CD4-positive, alpha-beta T cell treated with Interferon alpha-2 for 1 hour (primary cell): Measurements from ENCODE around the gene PLAU.

Experiments
- DNase-seq, 2 donors: peaks; one replicate each; pipeline ENCODE4 v3.0.0-alpha.2; 2020 to 2022

The PLAU gene

GRCh38 chr10:73910764-73911552, at the start of gene PLAU:
PLAU (plus strand) TSS chr10:73911132; CDS start chr10:73911556, 424 bp downstream.
- DNase-seq, result peak; percentile 32 to 33

DNA sequence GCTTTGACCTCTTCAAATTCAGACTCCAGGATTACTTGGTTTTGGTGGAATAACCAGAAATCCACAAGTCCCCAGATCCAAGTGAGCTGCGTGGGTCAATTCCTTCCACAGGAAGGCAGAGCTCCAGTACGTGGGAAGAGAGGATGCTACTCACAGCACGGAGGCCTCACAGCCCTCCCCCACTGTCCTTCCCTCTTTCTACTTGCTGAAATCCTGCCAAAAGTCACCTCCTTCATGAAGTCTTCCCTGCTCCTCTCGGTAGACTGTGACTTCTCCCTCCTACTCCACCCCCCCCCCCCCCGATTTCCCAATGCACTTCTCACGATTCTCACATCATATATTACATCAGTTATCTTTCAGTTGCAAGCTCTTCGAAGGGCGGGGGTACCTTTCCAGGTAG, 48.9 kb upstream of the PLAU start:
- DNase-seq, result no peak

GRCh38 chr10:73863039-73863817, 47.7 kb upstream of the PLAU start:
- no peak for DNase-seq

DNA sequence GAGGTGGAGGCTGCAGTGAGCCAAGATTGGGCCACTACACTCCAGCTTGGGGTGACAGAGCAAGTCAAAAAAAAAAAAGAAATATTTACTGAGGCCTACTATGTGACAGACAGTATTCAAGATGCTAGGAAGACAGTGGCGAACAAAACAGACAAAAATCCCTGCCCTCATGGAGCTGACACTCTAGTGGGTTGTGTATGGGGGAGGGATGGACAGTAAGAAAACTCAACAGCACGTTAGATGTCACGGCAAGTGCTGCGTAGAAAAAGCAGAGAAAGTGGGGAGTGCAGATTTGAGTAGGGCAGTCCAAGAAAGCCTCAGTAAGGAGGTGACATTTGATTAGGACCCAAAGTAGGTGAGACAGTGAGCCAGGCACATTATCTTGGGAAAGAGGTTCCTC, 46.7 kb upstream of the PLAU start:
- DNase-seq, result no peak

DNA sequence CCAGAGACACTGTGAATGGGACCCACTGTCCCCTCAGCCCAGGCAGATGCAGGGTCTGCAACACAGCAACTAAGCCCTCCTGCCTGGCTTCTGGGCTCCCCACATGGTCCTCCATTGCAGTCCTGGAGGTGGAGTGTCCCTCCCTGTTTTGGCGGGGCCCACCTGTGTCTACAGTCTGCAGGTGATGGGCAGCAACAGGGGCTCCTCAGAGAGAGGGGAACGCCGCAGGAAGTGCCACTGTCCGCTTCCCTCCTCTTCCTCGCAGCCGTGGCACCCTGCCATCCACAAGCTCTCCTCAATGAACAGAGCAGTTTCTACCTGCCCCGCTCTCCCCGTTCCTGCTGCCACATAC, 45.8 kb upstream of the PLAU start:
- DNase-seq, result peak in 1 of 2 donors; percentile 16

- peak; percentile 67 to 70 for DNase-seq
Observed at GRCh38 chr10:73865459-73866442, 45.2 kb upstream of the PLAU start.

GRCh38 chr10:73866621-73867020, 44.3 kb upstream of the PLAU start:
- no peak for DNase-seq

DNA sequence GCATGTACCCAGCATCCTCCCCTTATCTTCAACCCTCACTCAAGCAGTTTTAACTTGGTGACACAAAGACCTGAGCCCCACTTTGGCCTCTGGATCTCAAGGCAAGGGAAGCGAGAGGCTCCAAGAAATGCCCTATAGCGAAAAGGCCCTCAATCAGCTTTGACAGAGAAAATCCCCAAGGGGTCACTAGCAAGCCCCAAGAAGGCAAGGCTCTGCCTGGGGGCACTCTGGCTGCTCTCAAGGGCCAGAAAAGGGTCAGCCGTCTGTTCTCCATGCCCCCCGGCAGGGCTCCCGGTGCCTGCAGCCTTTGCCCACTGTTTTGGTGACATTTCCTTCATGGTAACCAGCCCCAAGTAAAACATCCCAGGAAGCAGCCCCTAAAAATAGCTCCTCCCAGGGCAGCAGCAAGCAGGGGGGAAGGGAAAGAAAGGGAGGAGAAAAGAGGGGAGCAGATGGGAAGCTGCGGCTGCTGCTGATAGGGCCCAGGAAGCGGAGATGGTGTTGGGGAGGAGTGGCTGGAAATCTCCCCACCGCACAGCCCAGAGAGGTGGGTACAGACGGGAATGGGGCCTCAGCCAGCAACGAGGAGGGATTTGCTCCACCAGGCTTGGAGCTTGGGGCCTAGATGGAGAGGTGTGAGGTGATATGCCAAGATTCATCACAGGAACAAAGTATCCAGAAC, 43.7 kb upstream of the PLAU start:
- no peak for DNase-seq

GRCh38 chr10:73867871-73868631, 42.9 kb upstream of the PLAU start:
- no peak for DNase-seq

GRCh38 chr10:73868655-73869195, 42.2 kb upstream of the PLAU start:
- no peak for DNase-seq

DNA sequence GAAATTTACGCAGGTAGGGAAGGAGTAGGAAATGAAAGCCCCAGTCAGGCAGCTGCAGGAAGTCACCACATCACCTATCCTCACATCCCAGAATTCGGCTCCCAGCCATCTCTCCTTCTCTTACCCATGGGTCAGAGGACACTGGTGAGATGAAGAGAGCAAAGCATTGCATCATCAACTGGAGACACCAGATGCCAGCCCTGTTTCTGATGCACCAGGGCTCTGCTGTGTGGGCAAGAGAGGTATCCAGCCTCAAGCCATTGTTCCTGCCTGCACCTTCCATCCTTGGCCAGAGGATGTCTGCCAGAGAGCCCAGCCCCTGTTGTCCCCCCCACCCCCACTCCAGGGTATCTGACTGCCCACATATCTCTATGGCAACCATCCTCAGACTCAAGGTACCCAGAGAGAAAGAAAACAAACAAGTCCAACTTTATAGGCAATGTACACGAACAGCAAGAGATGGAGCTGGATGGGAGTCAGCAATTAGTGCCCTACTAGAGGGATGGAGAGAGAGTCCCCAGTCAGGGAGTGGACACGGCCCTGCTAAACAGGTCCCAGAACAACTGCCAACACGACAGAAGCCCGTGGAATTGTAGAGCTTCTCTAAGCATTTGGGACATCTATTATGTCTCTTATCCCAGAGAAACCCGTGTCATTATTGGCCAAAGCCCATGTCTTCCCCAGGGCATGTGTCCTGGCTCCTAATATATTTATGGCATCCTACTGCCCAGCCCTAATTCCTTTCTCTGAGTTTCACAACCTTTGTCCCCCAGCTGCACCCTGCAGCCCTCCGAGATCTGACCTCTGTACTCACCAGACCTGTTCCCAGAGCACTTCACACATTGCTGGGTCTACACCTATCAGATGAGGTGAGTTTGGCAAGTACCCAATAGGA, 39.4 kb upstream of the PLAU start:
- DNase-seq, result no peak

DNA sequence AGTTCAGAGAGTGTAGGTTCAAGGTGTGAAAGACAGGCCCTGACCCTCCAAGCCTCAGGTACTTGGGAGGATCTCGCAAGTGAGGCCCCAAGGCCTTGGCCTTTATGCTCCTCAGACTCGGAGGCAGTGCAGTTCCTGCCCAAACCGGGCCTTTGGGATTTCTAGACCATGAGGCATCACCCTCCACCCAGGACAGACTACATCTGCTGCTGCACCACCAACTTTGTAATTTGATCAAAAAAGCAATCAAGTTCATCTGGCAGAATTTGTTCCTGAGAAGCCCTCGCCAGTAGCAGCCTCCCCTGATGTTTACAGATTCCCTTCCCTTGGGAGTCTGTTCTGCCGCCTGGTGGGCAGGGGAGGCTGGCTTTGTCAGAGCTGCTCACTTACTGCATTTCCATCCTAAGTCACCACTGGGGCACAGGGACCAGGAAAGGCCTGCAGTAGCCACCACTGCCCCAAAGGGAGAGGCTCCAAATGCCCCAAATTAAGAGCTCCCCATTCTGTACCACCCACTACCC, 38.7 kb upstream of the PLAU start:
- no peak for DNase-seq

DNA sequence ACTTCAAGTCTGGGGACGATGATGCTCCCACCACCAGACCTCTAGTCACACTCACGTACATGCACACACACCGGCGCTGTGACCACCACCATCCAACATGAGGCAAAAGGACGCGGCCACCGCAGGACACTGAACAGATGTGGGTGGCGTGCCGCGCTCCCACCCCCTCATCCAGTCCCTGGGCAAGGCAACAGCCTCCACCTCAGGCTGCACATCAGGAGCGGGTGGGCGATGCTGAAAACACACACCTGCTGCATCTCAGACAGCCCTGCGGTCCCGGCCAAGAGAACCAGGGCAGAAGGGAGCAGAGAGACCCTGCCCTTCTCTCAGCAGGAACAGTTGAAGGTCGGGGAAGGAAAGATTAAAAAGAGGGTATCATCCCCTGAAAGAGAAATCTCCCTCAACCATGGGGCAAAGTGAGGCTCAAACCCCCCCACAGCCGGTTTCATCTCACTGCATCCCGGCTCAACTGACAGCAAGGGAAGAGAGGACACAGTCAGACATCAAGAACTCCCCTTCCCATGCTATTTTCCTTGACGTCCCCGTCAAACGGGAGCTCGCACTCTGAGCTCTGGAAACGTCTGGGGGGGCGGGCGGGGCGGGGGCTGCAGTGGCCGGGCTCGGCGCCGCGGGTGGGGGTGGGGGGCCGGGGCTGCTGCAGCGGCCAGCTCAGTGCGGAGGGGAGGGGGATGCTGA, 37.6 kb upstream of the PLAU start:
- no peak for DNase-seq

DNA sequence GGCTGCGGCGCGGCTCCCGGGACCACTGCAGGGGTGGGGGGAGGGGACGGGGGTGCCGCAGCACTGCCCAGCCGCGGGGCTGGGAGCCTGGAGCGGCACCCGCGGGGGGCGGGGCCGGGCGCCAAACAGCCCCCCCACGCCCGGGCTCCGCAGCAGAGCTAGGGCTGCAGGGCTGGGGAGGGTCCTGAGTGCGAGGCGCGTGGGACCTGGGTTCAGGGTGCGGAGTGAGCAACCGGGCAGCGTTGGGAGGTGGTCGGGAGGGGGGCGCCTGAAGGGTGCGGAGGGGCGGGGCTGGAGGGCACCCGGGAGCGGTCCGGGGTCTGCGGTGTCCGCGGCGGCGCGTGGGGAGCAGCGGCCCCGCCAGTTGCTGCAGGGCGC, 37.1 kb upstream of the PLAU start:
- peak in 1 of 2 donors; percentile 24 for DNase-seq

DNA sequence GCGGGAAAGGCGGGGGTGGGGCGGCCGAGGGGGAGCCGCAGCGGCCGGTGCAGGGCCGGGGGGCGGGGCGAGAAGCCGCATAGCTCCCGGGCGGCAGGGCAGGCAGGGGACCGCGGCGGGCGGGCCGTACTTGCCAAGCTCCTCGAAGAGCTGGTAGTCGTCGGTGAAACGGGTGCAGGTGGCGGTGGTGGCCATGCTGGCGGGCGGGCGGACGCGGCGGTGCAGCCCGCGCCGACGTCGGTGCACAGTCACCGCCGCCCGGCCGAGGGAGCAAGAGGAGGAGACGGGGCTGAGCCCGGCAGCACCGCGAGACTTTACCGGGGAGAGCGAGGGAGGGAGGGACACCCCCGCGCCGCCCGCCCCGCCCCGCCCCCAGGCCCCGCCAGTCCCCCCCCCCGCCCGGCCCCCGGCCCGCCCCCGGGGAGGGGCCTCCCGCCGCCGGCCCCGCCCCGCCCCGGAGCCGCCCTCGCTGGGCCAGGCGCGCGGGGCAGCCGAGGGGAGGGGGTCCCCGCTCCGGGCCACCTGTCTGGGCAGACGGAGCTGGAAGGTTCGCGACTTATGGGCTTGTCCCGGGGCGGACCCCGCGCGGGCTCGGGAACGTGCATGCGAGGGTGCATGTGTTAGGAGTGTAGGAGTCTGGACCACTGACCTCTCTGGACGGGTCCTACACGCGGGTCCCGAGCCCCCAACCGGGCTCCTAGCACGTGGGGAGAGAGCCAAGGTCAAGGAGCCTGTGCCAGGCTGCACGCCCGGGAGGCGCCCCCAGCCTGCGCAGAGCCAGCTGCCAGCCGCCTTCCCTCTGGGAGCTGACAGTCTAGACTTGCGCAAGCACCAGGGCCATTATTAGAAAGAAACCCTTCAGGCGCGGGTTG, 36.4 kb upstream of the PLAU start, which contains the start of gene CAMK2G:
Gene CAMK2G (minus strand): TSS at position 289 of the 872 bp plus-strand sequence. CDS start 94 bp downstream, at position 195.
- DNase-seq, result peak; percentile 87 to 90

- DNase-seq, result peak; percentile 49 to 85
Observed at GRCh38 chr10:73875139-73875475, 35.8 kb upstream of the PLAU start.

DNA sequence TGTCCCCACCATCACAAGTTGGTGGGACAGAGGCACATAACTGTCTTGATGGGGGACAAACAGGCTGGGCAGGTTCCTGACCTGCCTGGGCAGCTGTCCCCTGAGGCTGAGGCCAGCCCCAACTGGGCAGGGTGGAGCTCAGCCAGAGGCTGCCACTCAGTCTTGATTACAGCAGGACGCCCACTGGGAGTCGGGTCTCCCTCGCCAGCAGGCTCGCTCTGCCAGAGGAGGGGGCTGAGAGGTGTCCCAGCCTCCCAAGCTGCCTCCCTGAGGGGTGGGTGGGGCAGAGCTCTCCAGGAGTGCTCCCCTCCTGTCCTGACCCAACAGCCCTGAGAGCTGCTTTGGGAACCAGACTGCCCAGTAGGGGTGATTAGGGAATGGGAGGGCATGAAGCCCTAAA, 34.8 kb upstream of the PLAU start:
- no peak for DNase-seq

DNA sequence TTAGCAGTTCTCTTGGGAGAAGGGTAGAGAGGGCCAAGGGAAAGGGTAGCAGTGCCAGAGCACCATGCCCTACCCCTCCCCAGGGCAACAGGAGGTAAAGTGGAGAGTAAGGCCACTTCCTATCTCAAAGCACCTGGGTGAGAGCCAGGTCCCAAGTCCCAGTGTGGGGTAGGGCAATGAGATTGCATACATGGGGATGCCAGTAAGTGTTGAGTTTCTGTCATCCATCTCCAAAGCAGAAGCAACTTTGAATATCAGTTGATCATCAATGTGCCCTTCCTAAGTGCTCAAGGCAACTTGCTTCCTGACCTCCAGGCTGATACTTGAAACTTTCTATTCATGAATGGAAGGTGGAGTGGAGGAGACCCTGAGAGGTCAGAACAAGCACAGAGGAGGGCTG, 34.4 kb upstream of the PLAU start:
- DNase-seq, result no peak
